PC-9 (cell line): Measurements from ENCODE around the gene VAMP8. TPM values are rescaled to one million over a fixed set of nuclear protein-coding genes. Genes with fewer than 3 reads are reported as not detected.

Experiments used
- BruUV-seq: library from RNA; stranded (reverse); fragments of 400-500 nt; replicated peaks from 2 replicates; lab custom pipeline; 2021; lab: Mats Ljungman, UMichigan
- CTCF ChIA-PET: fragments of 300-600 bp; sonication (Branson Sonifier 250); formaldehyde crosslinking; loops from one replicate; lab custom pipeline; 2022; ENCODE audit warnings: antibody characterized with exemption; lab: Charles Lee
- POLR2A ChIA-PET: fragments of 300-600 bp; sonication (Branson Sonifier 250); formaldehyde crosslinking; loops from one replicate; lab custom pipeline; 2022; ENCODE audit warnings: antibody characterized with exemption; ENCODE audit not compliant: unreplicated experiment; lab: Charles Lee
- DNase-seq, 2 experiments: peaks; one replicate each; pipeline versions ENCODE4 v3.0.0 to v3.0.0-alpha.2; 2015 to 2022; ENCODE audit warnings: mixed read lengths in 1 of 2
- H2AFZ ChIP-seq: fragments of 200-600 bp; sonication (generic); 2 replicates; pipeline ENCODE4 v1.8.1; 2017; ENCODE audit warnings: antibody characterized with exemption
- H3F3A ChIP-seq: fragments of 200-600 bp; sonication (generic); 2 replicates; pipeline ENCODE4 v1.8.1; 2017; ENCODE audit warnings: antibody characterized with exemption, mild to moderate bottlenecking, low read depth; ENCODE audit not compliant: insufficient read depth
- H3K27ac ChIP-seq: fragments of 200-600 bp; sonication (generic); 2 replicates; pipeline ENCODE4 v1.6.1; 2016; ENCODE audit warnings: mixed run types
- H3K27me3 ChIP-seq: fragments of 200-600 bp; sonication (generic); 2 replicates; pipeline ENCODE4 v1.6.1; 2016; ENCODE audit warnings: low read depth, mixed run types; ENCODE audit not compliant: insufficient read depth
- H3K36me3 ChIP-seq: fragments of 200-600 bp; sonication (generic); 2 replicates; pipeline ENCODE4 v1.6.1; 2016; ENCODE audit warnings: low read depth, mixed run types
- H3K4me1 ChIP-seq: fragments of 200-600 bp; sonication (generic); replicated peaks from 2 replicates; pipeline ENCODE4 v1.6.1; 2016; ENCODE audit warnings: mixed run types; ENCODE audit not compliant: insufficient read depth
- H3K4me2 ChIP-seq: fragments of 200-600 bp; sonication (generic); 2 replicates; pipeline ENCODE4 v1.6.1; 2017; ENCODE audit warnings: mixed run types
- H3K4me3 ChIP-seq: fragments of 200-600 bp; sonication (generic); 2 replicates; pipeline ENCODE4 v1.6.1; 2016; ENCODE audit warnings: mixed run types
- H3K79me2 ChIP-seq: fragments of 200-600 bp; sonication (generic); 2 replicates; pipeline ENCODE4 v1.6.1; 2017; ENCODE audit warnings: low read depth, mixed run types
- H3K9me2 ChIP-seq: fragments of 200-600 bp; sonication (generic); 2 replicates; pipeline ENCODE4 v1.8.1; 2017; ENCODE audit warnings: mild to moderate bottlenecking; ENCODE audit not compliant: insufficient read depth
- H3K9me3 ChIP-seq: fragments of 200-600 bp; sonication (generic); 2 replicates; pipeline ENCODE4 v1.8.1; 2016; ENCODE audit warnings: low read depth; ENCODE audit not compliant: insufficient read depth
- H4K20me1 ChIP-seq: fragments of 200-600 bp; sonication (generic); 2 replicates; pipeline ENCODE4 v1.8.1; 2017; ENCODE audit not compliant: insufficient read depth
- CTCF ChIP-seq: fragments of 200-600 bp; sonication (generic); conservative IDR thresholded peaks from 2 replicates; pipeline ENCODE4 v1.6.1; 2017; ENCODE audit warnings: mixed run types, antibody characterized with exemption, mild to moderate bottlenecking, moderate library complexity
- EZH2 ChIP-seq: fragments of 200-600 bp; sonication (generic); IDR thresholded peaks from 2 replicates; pipeline ENCODE4 v1.8.0; 2017; ENCODE audit warnings: antibody characterized with exemption, low read depth
- intact Hi-C: fragments of 100-400 bp; cut with micrococcal nuclease; formaldehyde crosslinking; loops from one replicate; pipeline ENCODE4 v1.10.0; 2022; ENCODE audit not compliant: unreplicated experiment
- total RNA-seq: library from RNA; stranded (reverse); gene quantifications from 2 replicates; pipeline ENCODE4 v1.2.3, GENCODE V29; 2021

VAMP8 gene
- total RNA-seq, 1 experiment from 2014 or later = 124 TPM

GRCh38 chr2:85566265-85566664, 11.1 kb upstream of the VAMP8 start:
- Histone ChIP-seq H3K9me3 (no peaks in the 10 kb centered on the region), H3K27ac (no peak overlapping the region), H3K4me2 (no peak overlapping the region), H3K36me3 (no peaks in the 10 kb centered on the region), H3K27me3 (no peaks in the 10 kb centered on the region), H3K9me2 (no peaks in the 10 kb centered on the region), H2AFZ (no peak overlapping the region), H3K4me1 (peaks cover 6% of the 10 kb centered on the region; the same call in 1 of the 2 replicates), H3F3A (no peaks in the 10 kb centered on the region), H4K20me1 (no peaks in the 10 kb centered on the region), H3K79me2 (no peaks in the 10 kb centered on the region), H3K4me3 (no peak overlapping the region)
- TF ChIP-seq CTCF = no peak
- no peak for TF ChIP-seq EZH2
- no TSS peak for BruUV-seq
- POLR2A ChIA-PET = interaction anchor here (0.6 kb wide), 1 partner anchor 33 kb away, joined by 3 read pairs; no protein-coding TSS in a partner anchor
- CTCF ChIA-PET = no interaction called here
- intact Hi-C loops = no loop called here
- no peak for DNase-seq

- ChIA-PET POLR2A (interaction anchor here (0.6 kb wide), 1 partner anchor 1826 kb away, joined by 10 read pairs; no protein-coding TSS in a partner anchor), CTCF (no interaction called here)
- Histone ChIP-seq H3K4me1 (peaks cover 22% of the 10 kb centered on the region), H4K20me1 (no peaks in the 10 kb centered on the region), H3K4me3 (no peak overlapping the region), H3K9me2 (no peaks in the 10 kb centered on the region), H3K4me2 (no peak overlapping the region), H3K36me3 (no peaks in the 10 kb centered on the region), H3K27me3 (no peaks in the 10 kb centered on the region), H3K9me3 (no peaks in the 10 kb centered on the region), H3F3A (peaks cover 19% of the 10 kb centered on the region), H3K27ac (no peak overlapping the region), H2AFZ (no peak overlapping the region), H3K79me2 (peaks cover 26% of the 10 kb centered on the region)
- intact Hi-C loops = loop anchor here (2.0 kb wide), 1 partner anchor 27 kb away; the partner anchor contains the start of gene TMEM150A
- TF ChIP-seq EZH2 (no peak), CTCF (no peak)
- BruUV-seq = no TSS peak
- no peak for DNase-seq
Measured at GRCh38 chr2:85575739-85576138, 1.6 kb upstream of the VAMP8 start.

GRCh38 chr2:85577063-85577385, 362 bp upstream of the VAMP8 start:
- TF ChIP-seq CTCF (no peak), EZH2 (no peak)
- peak overlapping the region; percentile 94 for H3K4me2 ChIP-seq
- peaks cover 19% of the 10 kb centered on the region for H3F3A ChIP-seq
- no peaks in the 10 kb centered on the region for H3K9me3 ChIP-seq
- no peaks in the 10 kb centered on the region for H4K20me1 ChIP-seq
- peaks cover 22% of the 10 kb centered on the region for H3K4me1 ChIP-seq
- H3K4me3 ChIP-seq = peak overlapping the region; percentile 60; the same call in 1 of the 2 replicates
- no peaks in the 10 kb centered on the region for H3K9me2 ChIP-seq
- BruUV-seq = no TSS peak
- intact Hi-C loops = loop anchor here (2.0 kb wide), 1 partner anchor 26 kb away; the partner anchor contains the start of gene TMEM150A
- H3K36me3 ChIP-seq = no peaks in the 10 kb centered on the region
- H2AFZ ChIP-seq = peak overlapping the region; percentile 83
- POLR2A ChIA-PET = interaction anchor here (0.6 to 1.2 kb wide), 8 partner anchors 15 to 165 kb away, joined by 4 to 23 read pairs (median 8); partner anchors contain the start of genes C2orf68 and MAT2A
- peak overlapping the region; percentile 64 for H3K27ac ChIP-seq
- H3K79me2 ChIP-seq = peaks cover 26% of the 10 kb centered on the region
- no peaks in the 10 kb centered on the region for H3K27me3 ChIP-seq
- CTCF ChIA-PET = interaction anchor here (0.7 kb wide), 1 partner anchor 220 kb away, joined by 13 read pairs; no protein-coding TSS in a partner anchor
- DNase-seq = no peak
